IPS-NIHi7 (cell line): Measurements from ENCODE around the gene VPS41.

Experiments
- DNase-seq: peaks from one replicate; pipeline ENCODE4 v3.0.0; 2012; ENCODE audit warnings: mixed read lengths; ENCODE audit errors: extremely low spot score

Gene VPS41

GRCh38 chr7:38813768-38814167 is 95.2 kb downstream of the VPS41 start:
- DNase-seq: no peak

GRCh38 chr7:38806912-38807311 is 102.1 kb downstream of the VPS41 start:
- no peak for DNase-seq

GRCh38 chr7:38801786-38802185 is 107.2 kb downstream of the VPS41 start:
- DNase-seq: no peak

- peak; percentile 72 for DNase-seq
These were observed 110.3 kb downstream of the VPS41 start for GRCh38 chr7:38798552-38799267.

- DNase-seq: peak; percentile 33
These were observed 112.1 kb downstream of the VPS41 start for GRCh38 chr7:38796626-38797501.

GRCh38 chr7:38795593-38795992 is 113.4 kb downstream of the VPS41 start:
- no peak for DNase-seq

- DNase-seq: peak; percentile 26
These were observed 127.0 kb downstream of the VPS41 start for GRCh38 chr7:38781991-38782390.

- DNase-seq: no peak
These were observed 131.4 kb downstream of the VPS41 start for GRCh38 chr7:38777609-38778008.

GRCh38 chr7:38775506-38776175 is 133.3 kb downstream of the VPS41 start:
- DNase-seq: no peak

- DNase-seq: no peak
These were observed 135.6 kb downstream of the VPS41 start for GRCh38 chr7:38773430-38773829.

- DNase-seq: no peak
These were observed 148.8 kb downstream of the VPS41 start for GRCh38 chr7:38760226-38760625.

GRCh38 chr7:38759028-38759427 is 150.0 kb downstream of the VPS41 start:
- no peak for DNase-seq

GRCh38 chr7:38757931-38758330 is 151.1 kb downstream of the VPS41 start:
- no peak for DNase-seq

- no peak for DNase-seq
These were observed 152.5 kb downstream of the VPS41 start for GRCh38 chr7:38756521-38756920.

- no peak for DNase-seq
These were observed 155.6 kb downstream of the VPS41 start for GRCh38 chr7:38753347-38753746.

- DNase-seq: no peak
These were observed 157.6 kb downstream of the VPS41 start for GRCh38 chr7:38751416-38751815.

- DNase-seq: no peak
These were observed 160.9 kb downstream of the VPS41 start for GRCh38 chr7:38748056-38748610.

GRCh38 chr7:38746438-38746837 is 162.6 kb downstream of the VPS41 start:
- no peak for DNase-seq

- DNase-seq: no peak
These were observed 164.2 kb downstream of the VPS41 start for GRCh38 chr7:38744746-38745145.

- no peak for DNase-seq
These were observed 165.1 kb downstream of the VPS41 start for GRCh38 chr7:38743899-38744298.

GRCh38 chr7:38740041-38740440 is 168.9 kb downstream of the VPS41 start:
- no peak for DNase-seq

- no peak for DNase-seq
These were observed 172.9 kb downstream of the VPS41 start for GRCh38 chr7:38736138-38736537.
